AG09309 (cell line): Measurements from ENCODE around the gene ABI1.

Experiments used
- DNase-seq: peaks from one replicate; pipeline ENCODE4 v3.0.0-alpha.2; 2010; ENCODE audit warnings: low read depth
- H3K4me3 ChIP-seq: 2 replicates; pipeline ENCODE4 v1.5.1; 2011; ENCODE audit warnings: mild to moderate bottlenecking, low read depth, low read length, moderate library complexity; ENCODE audit not compliant: control insufficient read depth
- TF ChIP-seq, protein P1 (sequence below): IDR thresholded peaks from 2 replicates; pipeline ENCODE4 v1.5.1; 2011; ENCODE audit warnings: mild to moderate bottlenecking, low read depth, low read length, inconsistent platforms; ENCODE audit not compliant: insufficient read depth, control insufficient read depth; ENCODE audit errors: missing control alignments

The ABI1 gene

DNA sequence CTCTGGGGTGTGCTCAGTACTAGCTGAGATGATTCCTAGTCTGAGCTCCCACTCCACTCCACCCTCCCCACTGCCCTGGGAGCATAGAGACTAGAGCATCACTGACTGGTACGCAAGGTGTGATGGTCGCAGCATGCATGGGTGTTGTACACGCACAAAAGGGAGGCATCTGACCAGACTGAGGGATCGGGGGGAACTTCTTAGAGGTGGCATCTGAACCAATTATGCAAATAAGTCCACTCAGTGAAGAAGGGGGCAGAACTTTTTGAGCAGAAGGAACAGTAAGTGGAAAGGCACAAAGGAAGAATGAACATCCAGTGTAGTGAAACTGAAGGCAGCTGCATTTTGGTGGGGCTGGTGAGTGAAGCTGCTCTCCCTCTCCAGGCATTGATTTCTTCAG is 137.7 kb downstream of the ABI1 start:
- DNase-seq: no peak
- TF ChIP-seq, protein P1, sequence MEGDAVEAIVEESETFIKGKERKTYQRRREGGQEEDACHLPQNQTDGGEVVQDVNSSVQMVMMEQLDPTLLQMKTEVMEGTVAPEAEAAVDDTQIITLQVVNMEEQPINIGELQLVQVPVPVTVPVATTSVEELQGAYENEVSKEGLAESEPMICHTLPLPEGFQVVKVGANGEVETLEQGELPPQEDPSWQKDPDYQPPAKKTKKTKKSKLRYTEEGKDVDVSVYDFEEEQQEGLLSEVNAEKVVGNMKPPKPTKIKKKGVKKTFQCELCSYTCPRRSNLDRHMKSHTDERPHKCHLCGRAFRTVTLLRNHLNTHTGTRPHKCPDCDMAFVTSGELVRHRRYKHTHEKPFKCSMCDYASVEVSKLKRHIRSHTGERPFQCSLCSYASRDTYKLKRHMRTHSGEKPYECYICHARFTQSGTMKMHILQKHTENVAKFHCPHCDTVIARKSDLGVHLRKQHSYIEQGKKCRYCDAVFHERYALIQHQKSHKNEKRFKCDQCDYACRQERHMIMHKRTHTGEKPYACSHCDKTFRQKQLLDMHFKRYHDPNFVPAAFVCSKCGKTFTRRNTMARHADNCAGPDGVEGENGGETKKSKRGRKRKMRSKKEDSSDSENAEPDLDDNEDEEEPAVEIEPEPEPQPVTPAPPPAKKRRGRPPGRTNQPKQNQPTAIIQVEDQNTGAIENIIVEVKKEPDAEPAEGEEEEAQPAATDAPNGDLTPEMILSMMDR: no peak
- H3K4me3 ChIP-seq: no peak overlapping the region

DNA sequence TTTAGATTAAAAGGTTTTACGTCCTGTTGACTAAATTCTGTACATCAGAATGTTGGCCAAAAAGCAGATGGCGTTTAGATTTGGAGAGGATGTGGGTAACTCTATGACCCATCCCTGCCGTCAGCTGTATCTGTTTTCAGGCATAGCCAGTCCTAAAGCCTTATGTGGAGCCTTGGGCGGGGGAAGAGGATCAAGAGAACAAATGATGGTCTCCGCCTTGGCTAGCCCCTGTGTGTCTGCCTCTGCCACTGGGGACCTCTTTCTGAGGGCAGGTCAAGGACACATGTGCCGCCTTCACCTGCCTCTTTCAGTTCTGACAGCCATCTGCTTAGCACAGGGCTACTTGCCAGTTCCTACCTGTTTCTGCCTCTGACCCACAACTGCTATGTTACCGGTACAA is 139.2 kb downstream of the ABI1 start:
- TF ChIP-seq, protein P1: no peak
- no peak overlapping the region for H3K4me3 ChIP-seq
- DNase-seq: no peak

GRCh38 chr10:26717476-26717875 is 143.3 kb downstream of the ABI1 start:
- no peak overlapping the region for H3K4me3 ChIP-seq
- no peak for DNase-seq
- TF ChIP-seq, protein P1: no peak

DNA sequence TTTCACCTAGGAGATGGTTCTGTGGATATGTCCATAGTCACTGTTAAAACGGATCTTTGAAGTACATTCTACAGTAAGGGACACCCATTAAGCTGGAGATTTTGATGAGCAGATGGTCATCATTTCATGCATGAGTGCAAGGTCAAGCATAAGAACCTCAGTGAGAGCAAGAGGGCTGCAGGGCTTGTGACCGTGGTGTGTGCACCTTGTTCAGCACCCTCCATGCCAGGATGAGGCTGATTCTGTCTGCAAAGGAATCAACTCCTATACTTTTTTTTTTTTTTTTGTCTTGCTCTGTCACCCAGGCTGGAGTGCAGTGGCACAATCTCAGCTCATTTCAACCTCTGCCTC is 145.6 kb downstream of the ABI1 start:
- TF ChIP-seq, protein P1: no peak
- H3K4me3 ChIP-seq: no peak overlapping the region
- DNase-seq: no peak

DNA sequence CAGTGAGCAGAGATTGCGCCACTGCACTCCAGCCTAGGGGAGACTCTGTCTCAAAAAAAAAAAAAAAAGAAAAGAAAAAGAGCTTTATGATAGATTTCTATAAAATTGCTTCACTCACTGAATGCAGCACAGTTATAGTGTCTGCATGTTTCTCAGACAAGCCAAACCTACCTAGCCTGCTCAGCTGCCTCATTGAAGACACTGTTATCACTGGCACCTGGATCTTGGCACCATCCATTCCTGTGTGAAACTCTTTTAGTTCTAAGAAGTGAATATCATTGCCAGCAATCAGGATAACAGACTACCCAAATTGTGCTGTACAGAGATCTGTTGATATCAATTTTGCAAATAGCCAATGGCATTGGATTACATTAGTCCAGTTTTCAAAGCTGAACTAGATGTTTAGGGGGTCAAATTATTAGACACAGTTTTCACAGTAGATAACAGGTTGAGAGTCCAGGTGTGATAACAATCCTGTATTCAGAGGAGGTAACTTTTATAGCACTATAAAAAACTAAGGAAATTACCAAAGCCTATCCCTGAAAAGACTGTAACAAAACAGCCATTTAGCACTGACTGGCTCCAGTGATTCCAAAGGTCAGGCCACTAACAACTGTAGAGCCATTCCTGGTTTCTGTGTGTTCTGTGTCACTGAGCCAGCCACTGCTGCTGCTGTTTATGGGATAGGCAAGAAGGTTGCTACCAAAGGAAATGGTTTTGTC is 146.2 kb downstream of the ABI1 start:
- DNase-seq: no peak

GRCh38 chr10:26711324-26711723 is 149.4 kb downstream of the ABI1 start:
- DNase-seq: no peak
- H3K4me3 ChIP-seq: no peak overlapping the region
- TF ChIP-seq, protein P1: no peak

More for the DNA sequence above, 146.2 kb downstream of the ABI1 start:
- H3K4me3 ChIP-seq: no peak overlapping the region
- TF ChIP-seq, protein P1: no peak
